Hindlimb muscle (tissue), 1 donor: Measurements from ENCODE around the gene MASP1. TPM values are rescaled to one million over a fixed set of nuclear protein-coding genes. Genes with fewer than 3 reads are reported as not detected.

Experiments
- DNase-seq: peaks from one replicate; pipeline ENCODE4 v3.0.0-alpha.2; 2013
- polyA plus RNA-seq: library from polyadenylated mRNA; unstranded; fragments of 120-200 nt; gene quantifications from one replicate; pipeline ENCODE4 v1.2.1, GENCODE V29; 2013; ENCODE audit not compliant: insufficient read length

Gene MASP1
- polyA plus RNA-seq: 5.4 TPM

- peak; percentile 10 for DNase-seq
Measured at GRCh38 chr3:187291512-187292132, at the start of gene MASP1. Gene MASP1, minus strand, starts transcription at chr3:187291737. Its CDS starts 105 bp downstream, at chr3:187291632.

- DNase-seq: no peak
Measured at GRCh38 chr3:187340578-187340977, 49.0 kb upstream of the MASP1 start.

- no peak for DNase-seq
Measured at GRCh38 chr3:187336322-187336721, 44.8 kb upstream of the MASP1 start.

GRCh38 chr3:187334904-187335303 is 43.4 kb upstream of the MASP1 start:
- DNase-seq: no peak

GRCh38 chr3:187328691-187329090 is 37.2 kb upstream of the MASP1 start:
- no peak for DNase-seq

GRCh38 chr3:187327845-187328244 is 36.3 kb upstream of the MASP1 start:
- no peak for DNase-seq

- DNase-seq: no peak
Measured at GRCh38 chr3:187325632-187326031, 34.1 kb upstream of the MASP1 start.

GRCh38 chr3:187323091-187323490 is 31.6 kb upstream of the MASP1 start:
- DNase-seq: no peak

- DNase-seq: no peak
Measured at GRCh38 chr3:187322291-187322690, 30.8 kb upstream of the MASP1 start.

- DNase-seq: no peak
Measured at GRCh38 chr3:187321766-187322165, 30.2 kb upstream of the MASP1 start.

- peak; percentile 30 for DNase-seq
Measured at GRCh38 chr3:187319699-187320302, 28.3 kb upstream of the MASP1 start.

GRCh38 chr3:187318819-187319616 is 27.5 kb upstream of the MASP1 start:
- peak; percentile 38 for DNase-seq

- DNase-seq: no peak
Measured at GRCh38 chr3:187315872-187316271, 24.3 kb upstream of the MASP1 start.

- DNase-seq: no peak
Measured at GRCh38 chr3:187314176-187314575, 22.6 kb upstream of the MASP1 start.

- no peak for DNase-seq
Measured at GRCh38 chr3:187310954-187311470, 19.5 kb upstream of the MASP1 start.

GRCh38 chr3:187310226-187310625 is 18.7 kb upstream of the MASP1 start:
- no peak for DNase-seq

- no peak for DNase-seq
Measured at GRCh38 chr3:187305881-187306280, 14.3 kb upstream of the MASP1 start.

GRCh38 chr3:187299611-187300010 is 8.1 kb upstream of the MASP1 start:
- no peak for DNase-seq

GRCh38 chr3:187296911-187297310 is 5.4 kb upstream of the MASP1 start:
- DNase-seq: no peak

GRCh38 chr3:187296058-187296457 is 4.5 kb upstream of the MASP1 start:
- DNase-seq: no peak

- no peak for DNase-seq
Measured at GRCh38 chr3:187295316-187296034, 3.9 kb upstream of the MASP1 start.

- no peak for DNase-seq
Measured at GRCh38 chr3:187293516-187294430, 2.2 kb upstream of the MASP1 start.
